ENCODE measurements around the gene RAB11FIP3.

GRCh38 chr16:513950-514349 lies 88.5 kb downstream of the RAB11FIP3 start:
- TF ChIP-seq CTCF (conservative IDR thresholded peaks at IDR 0.05) (no peak), ZFX (IDR thresholded peaks at IDR 0.05) (no peak)

All from C4-2B (cell line).